GDM1 (cell line): Measurements from ENCODE around the gene DDC.
"Not testable (repeated sequence)": the region's sequence is repeated elsewhere in the genome, so short reads cannot be mapped to it uniquely, and the experiment has no call there.

Experiments
- DNase-seq: peaks from one replicate; lab custom pipeline; 2025; lab: John Stamatoyannopoulos, UW

Gene DDC

DNA sequence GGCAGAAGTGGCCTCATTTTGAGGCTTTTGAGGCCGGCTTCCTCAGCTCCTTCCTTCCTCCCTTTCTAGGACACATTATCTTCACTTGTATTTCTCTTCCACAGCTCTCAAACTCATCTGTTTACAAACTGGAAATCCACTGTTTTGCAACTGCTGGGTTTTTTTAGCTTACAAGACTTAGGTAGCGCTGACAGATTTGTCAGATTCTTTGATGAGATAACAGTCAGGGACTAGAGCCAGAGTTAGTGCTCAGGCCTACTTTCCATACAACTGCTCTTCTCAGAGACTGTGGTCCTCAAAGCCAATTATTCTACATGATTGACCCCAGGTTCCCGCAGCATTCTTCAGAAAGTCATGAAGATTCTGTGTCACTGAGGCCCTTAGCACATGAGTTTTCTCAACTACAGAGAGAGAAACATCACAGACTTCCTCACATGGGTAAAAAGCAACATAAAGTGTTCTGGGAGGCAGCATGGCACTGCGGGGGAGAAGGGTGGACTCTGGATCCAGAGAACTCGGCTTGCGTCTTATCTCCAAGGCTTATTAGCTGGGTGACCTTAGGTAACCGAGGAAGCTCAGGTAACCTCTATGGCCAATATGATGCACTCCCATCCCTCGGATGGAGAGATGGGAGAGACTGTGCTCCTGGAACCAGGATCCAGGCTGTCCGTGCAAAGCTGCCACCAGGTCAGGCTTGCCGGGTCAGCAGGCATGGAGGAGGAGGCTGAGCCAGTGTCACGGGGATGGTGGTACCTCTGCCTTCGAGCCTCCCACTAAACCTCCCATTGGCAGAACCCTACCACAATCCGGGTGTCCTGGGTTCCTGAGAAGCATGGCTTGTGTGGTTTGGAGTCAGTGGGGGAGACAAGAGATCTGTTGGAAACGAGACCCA, 10.5 kb downstream of the DDC start:
- no peak for DNase-seq

DNA sequence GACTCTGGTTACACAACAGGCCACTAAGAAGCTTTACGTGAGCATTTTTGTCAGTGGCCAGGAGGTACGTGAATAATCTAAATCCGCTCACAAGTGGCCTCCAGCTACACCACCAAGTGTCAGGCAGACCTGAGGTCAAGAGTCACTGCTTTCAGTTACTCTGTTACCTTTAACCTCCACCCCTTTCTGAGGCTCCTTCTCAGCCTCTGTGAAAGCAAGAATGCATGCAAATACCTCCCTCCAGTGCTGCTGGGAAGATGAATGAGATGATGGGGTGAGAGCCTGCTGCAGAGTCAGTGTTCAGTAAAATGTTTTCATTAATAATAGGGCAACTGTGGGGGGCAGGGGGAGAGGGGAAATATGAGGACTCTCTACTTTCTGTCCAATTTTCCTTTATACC, 11.2 kb downstream of the DDC start:
- DNase-seq, result no peak

DNA sequence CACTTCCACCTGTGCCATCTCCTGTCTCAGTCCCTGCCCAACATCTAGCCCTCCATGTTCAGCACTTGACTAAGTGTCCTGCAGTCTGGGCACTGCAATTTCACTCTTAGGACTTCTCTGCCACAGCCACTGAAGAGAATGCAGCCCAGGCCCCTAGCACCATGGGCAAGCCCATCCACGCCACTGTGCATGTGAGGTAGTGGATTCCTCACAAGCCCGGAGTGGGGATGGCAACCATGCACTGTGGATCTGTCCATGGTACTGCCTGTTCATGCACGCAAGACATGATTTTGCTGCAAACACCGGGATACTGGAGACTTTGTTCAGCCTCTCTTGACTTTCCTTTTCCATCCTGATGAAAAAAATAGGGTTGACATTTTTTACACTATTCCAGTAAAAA, 12.3 kb downstream of the DDC start:
- no peak for DNase-seq

DNA sequence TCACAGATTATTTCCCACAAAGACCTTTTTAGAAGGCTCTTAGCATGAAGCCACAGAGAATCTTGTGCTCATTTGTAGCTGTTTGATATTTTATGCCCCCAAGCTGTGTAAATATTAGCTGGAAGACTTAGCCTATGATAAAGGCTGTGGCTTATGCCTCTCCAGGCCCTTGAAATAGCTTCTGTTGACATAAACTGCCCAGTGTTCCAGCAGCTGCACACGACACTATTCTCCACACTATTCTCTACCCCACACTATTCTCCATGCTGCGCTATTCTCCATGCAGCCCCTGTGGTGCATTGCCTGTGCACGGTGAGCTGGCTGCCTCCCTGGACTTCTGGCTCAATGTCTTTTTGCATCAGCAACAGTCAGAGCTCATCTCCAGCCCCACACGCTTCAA, 13.1 kb downstream of the DDC start:
- no peak for DNase-seq

GRCh38 chr7:50545613-50546012, 19.6 kb downstream of the DDC start:
- DNase-seq, result not testable (repeated sequence)

DNA sequence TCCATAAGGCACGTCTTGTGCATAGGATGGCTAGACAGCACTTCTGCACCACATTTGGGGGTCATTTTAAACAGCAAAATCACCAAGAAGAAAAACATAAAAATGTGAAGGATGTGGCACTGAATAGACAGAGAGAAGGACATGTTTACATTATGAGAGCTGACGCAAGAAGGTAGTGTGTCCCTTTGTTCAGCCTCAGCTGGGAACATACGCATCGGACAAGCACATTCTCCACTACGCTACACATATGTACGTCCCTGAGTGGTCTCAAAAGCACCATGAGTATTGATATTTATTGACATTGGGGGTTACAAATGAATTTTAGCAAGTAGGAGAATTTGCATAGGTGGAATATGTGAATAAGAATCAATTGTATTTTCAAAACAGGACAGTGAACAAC, 20.2 kb downstream of the DDC start:
- no peak for DNase-seq

DNA sequence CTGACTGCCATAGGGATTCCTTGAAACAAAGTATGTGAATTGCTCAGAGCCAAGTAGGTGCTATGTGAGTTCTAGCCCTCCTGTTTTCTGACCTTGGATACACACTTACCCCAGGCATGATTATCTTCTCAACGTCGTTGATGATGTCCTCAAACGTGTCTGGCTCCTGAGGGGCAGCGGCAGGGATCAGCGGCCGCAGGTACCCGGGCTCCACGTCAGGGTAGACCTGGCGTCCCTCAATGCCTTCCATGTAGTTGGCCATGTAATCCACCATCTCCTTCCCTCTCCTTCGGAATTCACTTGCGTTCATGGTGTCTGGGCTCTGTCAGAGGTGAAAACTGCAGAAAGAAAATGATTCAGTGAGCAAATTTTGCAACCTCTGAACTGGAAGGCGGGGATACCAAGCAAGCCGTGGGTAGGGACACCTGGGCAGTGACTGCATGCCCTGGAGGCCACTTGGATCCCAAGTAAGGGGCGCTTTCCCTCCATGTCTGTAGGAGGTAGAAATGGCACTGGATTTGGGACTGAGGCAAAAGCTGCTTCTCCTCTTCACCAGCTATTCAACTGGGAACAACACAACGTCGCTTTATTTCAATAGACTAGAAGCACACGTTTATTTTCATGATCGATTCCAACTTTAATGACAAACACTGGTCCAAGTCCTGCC, 21.3 kb downstream of the DDC start:
- no peak for DNase-seq

DNA sequence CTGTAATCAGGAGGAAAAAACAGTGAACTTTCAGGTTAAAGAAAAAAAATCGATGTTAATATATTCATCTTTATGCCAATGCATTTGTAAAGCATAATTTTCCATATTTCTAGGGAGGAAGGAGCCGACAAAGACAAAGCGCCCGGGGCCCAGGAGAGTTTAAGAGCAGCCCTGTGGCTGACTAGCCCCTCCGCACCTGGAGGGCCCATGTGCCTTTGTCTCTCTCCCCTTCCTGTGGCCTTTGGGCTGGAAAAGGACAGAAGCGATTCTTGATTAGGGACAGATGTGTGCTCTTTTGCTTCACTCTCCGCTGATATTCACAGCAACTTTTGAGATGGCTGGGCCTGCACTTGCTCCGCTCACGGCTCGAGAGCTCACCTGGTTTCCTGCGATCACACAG, 23.1 kb downstream of the DDC start:
- DNase-seq, result no peak

DNA sequence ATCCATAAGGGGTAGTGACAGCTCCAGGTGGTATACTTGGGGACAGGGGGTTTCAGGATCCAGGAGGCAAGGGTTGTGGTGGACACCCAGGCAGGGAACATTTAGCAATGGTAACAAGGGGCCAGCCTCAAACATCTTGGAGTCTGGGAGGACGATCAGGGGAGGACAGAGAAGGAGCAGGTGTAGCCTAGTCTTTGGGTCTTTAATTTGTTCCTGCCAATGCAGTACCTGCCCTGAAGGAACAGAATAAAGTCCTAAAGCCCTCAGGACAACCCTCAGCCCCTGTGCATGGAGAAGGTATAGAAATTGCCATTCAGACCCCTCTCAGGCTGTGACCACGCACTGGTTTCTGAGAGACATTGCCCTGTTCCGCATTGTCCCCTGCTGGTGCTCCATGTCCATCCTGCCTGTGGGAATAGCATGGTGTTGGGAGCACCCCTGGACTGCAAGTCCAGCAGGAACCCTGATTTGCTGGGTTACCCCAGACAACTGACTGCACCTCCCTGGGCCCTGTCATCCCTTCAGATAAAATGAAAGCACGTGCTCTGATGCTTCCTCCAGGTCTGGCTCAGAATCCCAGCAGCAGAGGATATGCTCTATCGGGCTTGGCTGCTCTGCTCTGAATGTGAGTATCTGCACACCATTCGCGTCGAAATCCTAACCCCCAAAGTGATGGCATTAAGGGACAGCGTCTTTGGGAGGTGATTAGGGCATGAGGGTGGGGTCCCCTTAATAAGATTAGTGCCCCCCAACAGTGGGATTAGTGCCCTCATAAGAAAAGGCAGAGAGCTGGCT, 24.2 kb downstream of the DDC start:
- no peak for DNase-seq

DNA sequence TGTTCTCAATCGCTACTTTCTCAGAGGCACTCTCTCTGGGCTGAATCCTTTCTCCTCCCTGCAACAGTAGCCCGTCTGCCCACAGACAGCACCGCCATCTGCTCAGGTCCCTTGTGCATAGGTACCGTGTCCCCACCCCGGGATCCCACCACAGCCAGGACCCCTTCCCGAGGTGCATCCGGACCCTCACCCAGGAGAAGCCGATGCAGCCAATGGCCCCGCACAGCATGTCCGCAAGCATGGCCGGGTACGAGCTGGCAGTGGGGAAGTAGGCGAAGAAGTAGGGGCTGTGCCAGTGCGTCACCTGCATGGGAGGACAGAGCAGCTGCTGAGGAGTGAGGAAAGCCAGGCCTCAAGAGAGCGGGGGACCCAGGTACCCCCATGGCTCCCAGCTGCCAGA, 25.5 kb downstream of the DDC start:
- no peak for DNase-seq

GRCh38 chr7:50538478-50538877, 26.7 kb downstream of the DDC start:
- no peak for DNase-seq

GRCh38 chr7:50537417-50537816, 27.8 kb downstream of the DDC start:
- DNase-seq, result no peak

DNA sequence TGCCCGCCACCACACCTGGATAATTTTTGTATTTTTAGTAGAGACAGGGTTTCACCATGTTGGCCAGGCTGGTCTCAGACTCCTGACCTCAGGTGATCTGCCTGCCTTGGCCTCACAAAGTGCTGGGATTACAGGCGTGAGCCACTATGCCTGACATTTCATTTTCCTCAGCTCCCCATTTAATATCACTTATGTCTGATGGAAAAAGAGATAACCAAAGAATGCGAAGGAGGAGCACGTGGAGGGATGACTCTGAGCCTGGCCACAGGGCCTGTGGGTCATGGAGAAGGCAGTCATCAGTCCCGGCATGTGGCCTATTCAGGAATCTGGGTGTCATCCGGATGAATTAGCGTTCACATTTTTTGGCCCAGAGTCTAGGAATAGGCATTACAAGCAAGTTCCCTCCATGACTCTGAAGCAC, 29.9 kb downstream of the DDC start:
- not testable (repeated sequence) for DNase-seq

GRCh38 chr7:50534690-50535290, 30.4 kb downstream of the DDC start:
- DNase-seq, result peak; percentile 23

- no peak for DNase-seq
Observed at GRCh38 chr7:50533866-50534265, 31.3 kb downstream of the DDC start.

GRCh38 chr7:50531928-50532327, 33.3 kb downstream of the DDC start:
- DNase-seq, result no peak

- DNase-seq, result no peak
Observed at GRCh38 chr7:50531401-50531911, 33.7 kb downstream of the DDC start.

GRCh38 chr7:50530766-50531165, 34.4 kb downstream of the DDC start:
- no peak for DNase-seq

- DNase-seq, result no peak
Observed at GRCh38 chr7:50529093-50529862, 35.9 kb downstream of the DDC start.

GRCh38 chr7:50528266-50529092, 36.7 kb downstream of the DDC start:
- no peak for DNase-seq
